Stimulated activated CD4-positive, alpha-beta T cell treated with anti-CD3 and anti-CD28 coated beads, TNF-alpha, amount 100 ng/mL, for 1 hour (primary cell): ENCODE measurements around the gene UBE2E2.
"Not testable (repeated sequence)": the region's sequence is repeated elsewhere in the genome, so short reads cannot be mapped to it uniquely, and the experiment has no call there.

Experiments used
- DNase-seq, 3 donors: peaks; one replicate each; pipeline ENCODE4 v3.0.0-alpha.2; 2020; ENCODE audit warnings: low read depth in 3 of 3, low spot score in 1 of 3

The UBE2E2 gene

GRCh38 chr3:23324745-23325144 is 121.6 kb downstream of the UBE2E2 start:
- no peak for DNase-seq

GRCh38 chr3:23325466-23326065 is 122.4 kb downstream of the UBE2E2 start:
- no peak for DNase-seq

- DNase-seq = no peak
Observed at GRCh38 chr3:23329471-23330105, 126.5 kb downstream of the UBE2E2 start.

- no peak for DNase-seq
Observed at GRCh38 chr3:23330568-23330967, 127.4 kb downstream of the UBE2E2 start.

- no peak for DNase-seq
Observed at GRCh38 chr3:23331141-23331935, 128.2 kb downstream of the UBE2E2 start.

- DNase-seq = no peak
Observed at GRCh38 chr3:23333633-23334032, 130.5 kb downstream of the UBE2E2 start.

GRCh38 chr3:23336853-23337252 is 133.7 kb downstream of the UBE2E2 start:
- DNase-seq = not testable (repeated sequence)

GRCh38 chr3:23341147-23341838 is 138.2 kb downstream of the UBE2E2 start:
- DNase-seq = no peak

- DNase-seq = no peak
Observed at GRCh38 chr3:23342343-23342742, 139.2 kb downstream of the UBE2E2 start.

- no peak for DNase-seq
Observed at GRCh38 chr3:23343509-23343908, 140.4 kb downstream of the UBE2E2 start.

GRCh38 chr3:23344886-23345285 is 141.8 kb downstream of the UBE2E2 start:
- DNase-seq = no peak

GRCh38 chr3:23349444-23349843 is 146.3 kb downstream of the UBE2E2 start:
- not testable (repeated sequence) for DNase-seq

GRCh38 chr3:23356169-23356568 is 153.0 kb downstream of the UBE2E2 start:
- DNase-seq = no peak

GRCh38 chr3:23356923-23357322 is 153.8 kb downstream of the UBE2E2 start:
- no peak for DNase-seq

GRCh38 chr3:23359116-23359515 is 156.0 kb downstream of the UBE2E2 start:
- no peak for DNase-seq

GRCh38 chr3:23365066-23365465 is 161.9 kb downstream of the UBE2E2 start:
- DNase-seq = no peak

- no peak for DNase-seq
Observed at GRCh38 chr3:23368731-23369130, 165.6 kb downstream of the UBE2E2 start.

- DNase-seq = no peak
Observed at GRCh38 chr3:23372285-23372684, 169.2 kb downstream of the UBE2E2 start.

GRCh38 chr3:23376516-23377248 is 173.6 kb downstream of the UBE2E2 start:
- DNase-seq = no peak

- no peak for DNase-seq
Observed at GRCh38 chr3:23377928-23378672, 175.0 kb downstream of the UBE2E2 start.
